ENCODE results near the gene ZNF420.
"Not testable (repeated sequence)": the region's sequence is repeated elsewhere in the genome, so short reads cannot be mapped to it uniquely, and the experiment has no call there.

ZNF420 gene

GRCh38 chr19:37077934-37078716 is at the start of gene ZNF420:
Gene ZNF420 (plus strand): TSS chr19:37078433. CDS start chr19:37089119, 10,686 bp downstream.
- no peaks in the 10 kb centered on the region for H3K27me3 Mint-ChIP-seq (ENCODE audit: low read depth, poor library complexity)
- DNase-seq = peak; percentile 90
- peaks cover 94% of the 10 kb centered on the region for H3K9me3 Mint-ChIP-seq
- no peak for TF ChIP-seq CTCF (IDR thresholded peaks at IDR 0.05)
- peaks cover 63% of the 10 kb centered on the region for H3K36me3 Mint-ChIP-seq (ENCODE audit: low read depth)
- H3K27ac Mint-ChIP-seq = peak within 1 kb of the TSS; percentile 89
- peaks cover 21% of the 10 kb centered on the region for H3K4me1 Mint-ChIP-seq
- peak within 1 kb of the TSS; percentile 97 for H3K4me3 Mint-ChIP-seq

GRCh38 chr19:37045140-37045539 is 33.1 kb upstream of the ZNF420 start:
- Mint-ChIP-seq H3K4me1 (no peaks in the 10 kb centered on the region), H3K4me3 (no peak overlapping the region), H3K36me3 (ENCODE audit: low read depth) (no peaks in the 10 kb centered on the region), H3K27me3 (ENCODE audit: low read depth, poor library complexity) (no peaks in the 10 kb centered on the region), H3K9me3 (peaks cover 71% of the 10 kb centered on the region), H3K27ac (no peak overlapping the region)
- no peak for DNase-seq
- no peak for TF ChIP-seq CTCF (IDR thresholded peaks at IDR 0.05)

GRCh38 chr19:37055330-37055729 is 22.9 kb upstream of the ZNF420 start:
- TF ChIP-seq CTCF (IDR thresholded peaks at IDR 0.05) = no peak
- Mint-ChIP-seq H3K4me3 (no peak overlapping the region), H3K27me3 (ENCODE audit: low read depth, poor library complexity) (peaks cover 12% of the 10 kb centered on the region), H3K4me1 (no peaks in the 10 kb centered on the region), H3K27ac (no peak overlapping the region), H3K36me3 (ENCODE audit: low read depth) (peaks cover 15% of the 10 kb centered on the region), H3K9me3 (peaks cover 90% of the 10 kb centered on the region)
- DNase-seq = no peak

GRCh38 chr19:37056776-37057175 is 21.5 kb upstream of the ZNF420 start:
- peaks cover 92% of the 10 kb centered on the region for H3K9me3 Mint-ChIP-seq
- no peak overlapping the region for H3K4me3 Mint-ChIP-seq
- no peak for TF ChIP-seq CTCF (IDR thresholded peaks at IDR 0.05)
- H3K27ac Mint-ChIP-seq = no peak overlapping the region
- H3K27me3 Mint-ChIP-seq (ENCODE audit: low read depth, poor library complexity) = peaks cover 12% of the 10 kb centered on the region
- peaks cover 23% of the 10 kb centered on the region for H3K36me3 Mint-ChIP-seq (ENCODE audit: low read depth)
- H3K4me1 Mint-ChIP-seq = no peaks in the 10 kb centered on the region
- no peak for DNase-seq

GRCh38 chr19:37059142-37059541 is 19.1 kb upstream of the ZNF420 start:
- no peak for DNase-seq
- Mint-ChIP-seq H3K9me3 (peaks cover 93% of the 10 kb centered on the region), H3K27me3 (ENCODE audit: low read depth, poor library complexity) (peaks cover 12% of the 10 kb centered on the region), H3K4me1 (no peaks in the 10 kb centered on the region), H3K36me3 (ENCODE audit: low read depth) (peaks cover 23% of the 10 kb centered on the region), H3K4me3 (no peak overlapping the region), H3K27ac (no peak overlapping the region)
- TF ChIP-seq CTCF (IDR thresholded peaks at IDR 0.05) = no peak

GRCh38 chr19:37064886-37065285 is 13.3 kb upstream of the ZNF420 start:
- not testable (repeated sequence) for H3K36me3 Mint-ChIP-seq (ENCODE audit: low read depth); H3K4me3 Mint-ChIP-seq; H3K27ac Mint-ChIP-seq; H3K27me3 Mint-ChIP-seq (ENCODE audit: low read depth, poor library complexity); H3K4me1 Mint-ChIP-seq; DNase-seq
- H3K9me3 Mint-ChIP-seq = peaks cover 93% of the 10 kb centered on the region

All from nephron progenitor cell (in vitro differentiated cells).